ENCODE measurements around the gene FOXE3.

The FOXE3 gene

DNA sequence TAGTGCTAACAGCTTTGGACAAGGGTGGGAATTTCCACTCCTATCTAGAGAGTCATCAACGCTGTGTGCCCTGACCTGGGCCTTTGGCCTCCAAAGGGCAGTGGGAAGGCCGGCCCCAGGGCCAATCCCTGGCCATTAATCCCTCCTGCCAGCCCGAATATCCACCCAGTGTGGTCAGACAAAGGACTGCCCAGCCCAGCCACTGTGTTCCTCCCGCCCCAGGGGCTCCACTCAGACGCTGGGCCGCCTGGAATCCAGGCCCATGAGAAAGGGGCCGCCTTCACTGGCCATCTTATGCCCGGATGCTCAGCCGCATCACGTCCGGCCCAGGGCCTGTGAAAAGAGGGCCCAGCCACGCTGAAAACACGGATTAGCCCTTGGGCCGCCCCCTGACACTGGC is 3.6 kb upstream of the FOXE3 start:
- TF ChIP-seq, protein P1, sequence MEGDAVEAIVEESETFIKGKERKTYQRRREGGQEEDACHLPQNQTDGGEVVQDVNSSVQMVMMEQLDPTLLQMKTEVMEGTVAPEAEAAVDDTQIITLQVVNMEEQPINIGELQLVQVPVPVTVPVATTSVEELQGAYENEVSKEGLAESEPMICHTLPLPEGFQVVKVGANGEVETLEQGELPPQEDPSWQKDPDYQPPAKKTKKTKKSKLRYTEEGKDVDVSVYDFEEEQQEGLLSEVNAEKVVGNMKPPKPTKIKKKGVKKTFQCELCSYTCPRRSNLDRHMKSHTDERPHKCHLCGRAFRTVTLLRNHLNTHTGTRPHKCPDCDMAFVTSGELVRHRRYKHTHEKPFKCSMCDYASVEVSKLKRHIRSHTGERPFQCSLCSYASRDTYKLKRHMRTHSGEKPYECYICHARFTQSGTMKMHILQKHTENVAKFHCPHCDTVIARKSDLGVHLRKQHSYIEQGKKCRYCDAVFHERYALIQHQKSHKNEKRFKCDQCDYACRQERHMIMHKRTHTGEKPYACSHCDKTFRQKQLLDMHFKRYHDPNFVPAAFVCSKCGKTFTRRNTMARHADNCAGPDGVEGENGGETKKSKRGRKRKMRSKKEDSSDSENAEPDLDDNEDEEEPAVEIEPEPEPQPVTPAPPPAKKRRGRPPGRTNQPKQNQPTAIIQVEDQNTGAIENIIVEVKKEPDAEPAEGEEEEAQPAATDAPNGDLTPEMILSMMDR (IDR thresholded peaks at IDR 0.05; ENCODE audit: extremely low read depth, missing control alignments), result no peak
- no peak for DNase-seq (ENCODE audit: low spot score)

DNA sequence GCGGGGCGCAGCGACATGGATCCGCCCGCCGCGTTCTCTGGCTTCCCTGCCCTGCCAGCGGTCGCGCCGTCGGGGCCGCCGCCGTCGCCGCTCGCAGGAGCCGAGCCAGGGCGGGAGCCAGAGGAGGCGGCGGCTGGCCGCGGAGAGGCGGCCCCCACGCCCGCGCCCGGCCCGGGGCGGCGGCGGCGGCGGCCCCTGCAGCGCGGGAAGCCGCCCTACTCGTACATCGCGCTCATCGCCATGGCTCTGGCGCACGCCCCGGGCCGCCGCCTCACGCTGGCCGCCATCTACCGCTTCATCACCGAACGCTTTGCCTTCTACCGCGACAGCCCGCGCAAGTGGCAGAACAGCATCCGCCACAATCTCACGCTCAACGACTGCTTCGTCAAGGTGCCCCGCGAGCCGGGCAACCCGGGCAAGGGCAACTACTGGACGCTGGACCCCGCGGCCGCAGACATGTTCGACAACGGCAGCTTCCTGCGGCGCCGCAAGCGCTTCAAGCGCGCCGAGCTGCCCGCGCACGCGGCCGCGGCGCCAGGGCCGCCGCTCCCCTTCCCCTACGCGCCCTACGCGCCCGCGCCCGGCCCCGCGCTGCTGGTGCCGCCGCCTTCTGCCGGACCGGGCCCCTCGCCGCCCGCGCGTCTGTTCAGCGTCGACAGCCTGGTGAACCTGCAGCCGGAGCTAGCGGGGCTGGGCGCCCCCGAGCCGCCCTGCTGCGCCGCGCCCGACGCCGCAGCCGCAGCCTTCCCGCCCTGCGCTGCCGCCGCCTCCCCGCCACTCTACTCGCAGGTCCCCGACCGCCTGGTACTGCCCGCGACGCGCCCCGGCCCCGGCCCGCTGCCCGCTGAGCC is 459 bp downstream of the FOXE3 start:
- no peak for DNase-seq (ENCODE audit: low spot score)
- TF ChIP-seq, protein P1 (IDR thresholded peaks at IDR 0.05; ENCODE audit: extremely low read depth, missing control alignments), result no peak

DNA sequence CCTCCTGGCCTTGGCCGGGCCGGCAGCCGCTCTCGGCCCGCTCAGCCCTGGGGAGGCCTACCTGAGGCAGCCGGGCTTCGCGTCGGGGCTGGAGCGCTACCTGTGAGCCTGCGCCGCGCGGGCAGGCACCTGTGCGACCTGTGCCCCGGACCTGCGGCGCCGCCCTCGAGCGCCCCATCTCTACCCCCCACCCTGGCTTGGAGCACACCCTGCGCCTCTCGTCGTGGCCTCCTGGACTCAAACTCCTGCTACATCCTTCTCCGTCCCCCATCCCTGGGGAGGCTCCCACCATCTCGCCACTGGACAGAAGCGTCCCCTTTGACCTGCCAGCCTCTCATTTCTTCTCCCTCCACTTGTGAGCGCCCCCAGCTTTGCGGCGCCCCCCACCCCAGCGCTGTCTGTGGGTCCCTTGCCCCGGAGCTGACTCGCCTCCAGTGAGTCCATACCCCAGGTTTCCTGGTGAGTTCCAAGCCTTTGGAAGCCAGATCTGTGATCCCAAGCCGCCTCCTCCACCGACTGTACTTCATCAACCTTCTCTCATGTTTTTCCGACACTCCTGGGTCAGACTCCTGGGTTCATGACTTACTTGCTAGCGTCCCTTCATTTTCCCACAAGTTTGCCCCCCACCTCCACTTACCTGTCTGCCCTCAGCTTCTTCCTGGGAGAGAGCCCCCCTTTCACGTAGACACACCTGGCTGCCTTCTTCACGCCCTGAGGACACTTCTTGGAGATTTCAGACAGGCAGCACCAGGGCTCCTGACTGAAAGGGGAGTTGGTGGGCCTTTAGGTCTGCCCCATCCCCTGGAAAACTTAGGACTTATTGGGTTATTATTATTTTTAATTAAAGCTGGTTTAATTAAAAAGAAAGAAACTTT is 1.3 kb downstream of the FOXE3 start:
- no peak for DNase-seq (ENCODE audit: low spot score)
- TF ChIP-seq, protein P1 (IDR thresholded peaks at IDR 0.05; ENCODE audit: extremely low read depth, missing control alignments), result no peak

DNA sequence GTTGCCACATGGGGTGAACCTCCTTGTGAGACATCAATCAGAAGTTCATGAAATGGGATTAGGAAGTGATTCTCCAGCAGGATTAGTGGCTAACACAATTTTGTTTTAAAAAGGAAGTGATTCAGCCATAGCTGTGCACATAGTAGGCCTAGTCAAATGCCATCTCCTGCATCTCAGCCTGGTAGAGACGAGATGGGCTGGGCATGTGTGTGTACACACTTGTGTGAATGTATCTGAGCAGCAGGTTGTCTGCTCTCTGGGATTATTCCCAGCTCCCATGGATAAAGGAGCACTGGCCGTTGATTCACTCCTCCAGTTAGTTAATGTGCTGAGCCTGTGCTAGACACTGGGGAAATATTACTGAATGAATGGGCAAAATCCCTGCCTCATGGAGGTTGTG is 2.0 kb downstream of the FOXE3 start:
- TF ChIP-seq, protein P1 (IDR thresholded peaks at IDR 0.05; ENCODE audit: extremely low read depth, missing control alignments), result no peak
- DNase-seq (ENCODE audit: low spot score), result no peak

DNA sequence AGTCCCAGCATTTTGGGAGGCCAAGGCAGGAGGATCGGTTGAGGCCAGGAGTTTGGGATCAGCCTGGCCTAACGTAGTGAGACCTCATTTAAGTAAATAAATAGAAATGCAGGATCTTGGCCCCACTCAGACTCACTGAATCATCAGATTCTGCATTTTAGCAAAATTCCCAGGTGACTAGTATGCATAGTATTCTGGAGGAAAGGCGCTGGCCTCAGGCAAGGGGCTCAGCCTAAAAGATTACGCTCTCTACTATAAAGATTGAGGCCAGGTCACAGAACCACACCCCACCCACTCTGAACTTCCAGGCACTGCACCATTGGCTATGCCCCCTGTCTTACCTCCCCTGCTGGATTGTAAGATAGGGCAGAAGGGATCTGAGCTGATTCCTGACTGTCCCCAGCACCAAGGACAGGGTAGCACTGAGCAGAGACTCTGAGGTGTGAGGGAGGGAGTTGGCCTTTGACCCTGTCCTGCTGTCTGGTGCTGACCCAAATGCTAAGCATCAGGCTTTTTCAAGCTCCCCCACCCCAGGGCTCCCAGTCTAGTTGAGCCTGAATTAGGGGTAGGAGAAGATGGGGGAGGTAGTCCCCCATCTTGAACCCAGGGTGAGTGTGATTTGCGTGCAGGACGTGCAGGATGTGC is 2.7 kb downstream of the FOXE3 start:
- TF ChIP-seq, protein P1 (IDR thresholded peaks at IDR 0.05; ENCODE audit: extremely low read depth, missing control alignments), result no peak
- no peak for DNase-seq (ENCODE audit: low spot score)

DNA sequence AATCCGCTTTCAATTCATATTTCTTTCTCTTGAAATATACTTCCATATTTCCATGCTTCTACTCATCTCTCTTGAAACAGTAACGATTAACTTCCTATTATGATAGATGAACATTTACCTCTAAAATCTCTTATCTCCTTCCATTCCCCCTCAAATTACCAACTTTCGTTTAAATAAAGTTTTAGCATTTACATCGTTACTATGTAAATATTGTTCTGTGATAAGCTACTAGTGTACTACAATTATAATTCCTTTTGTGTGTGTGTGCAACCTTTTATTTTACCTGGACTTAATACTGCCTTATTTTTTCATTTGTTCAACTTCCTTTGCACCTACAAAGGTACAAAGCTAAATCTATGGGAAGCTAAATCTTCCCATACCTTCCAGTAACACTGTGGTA is 4.5 kb downstream of the FOXE3 start:
- TF ChIP-seq, protein P1 (IDR thresholded peaks at IDR 0.05; ENCODE audit: extremely low read depth, missing control alignments), result no peak
- no peak for DNase-seq (ENCODE audit: low spot score)
